C1 segment of cervical spinal cord (tissue), 14 donors: ENCODE data around the gene RPL11.
"Not testable (repeated sequence)": the region's sequence is repeated elsewhere in the genome, so short reads cannot be mapped to it uniquely, and the experiment has no call there.

Experiments used
- DNase-seq, 14 donors: peaks; one replicate each; lab custom pipeline; 2025; lab: John Stamatoyannopoulos, UW

The RPL11 gene

DNA sequence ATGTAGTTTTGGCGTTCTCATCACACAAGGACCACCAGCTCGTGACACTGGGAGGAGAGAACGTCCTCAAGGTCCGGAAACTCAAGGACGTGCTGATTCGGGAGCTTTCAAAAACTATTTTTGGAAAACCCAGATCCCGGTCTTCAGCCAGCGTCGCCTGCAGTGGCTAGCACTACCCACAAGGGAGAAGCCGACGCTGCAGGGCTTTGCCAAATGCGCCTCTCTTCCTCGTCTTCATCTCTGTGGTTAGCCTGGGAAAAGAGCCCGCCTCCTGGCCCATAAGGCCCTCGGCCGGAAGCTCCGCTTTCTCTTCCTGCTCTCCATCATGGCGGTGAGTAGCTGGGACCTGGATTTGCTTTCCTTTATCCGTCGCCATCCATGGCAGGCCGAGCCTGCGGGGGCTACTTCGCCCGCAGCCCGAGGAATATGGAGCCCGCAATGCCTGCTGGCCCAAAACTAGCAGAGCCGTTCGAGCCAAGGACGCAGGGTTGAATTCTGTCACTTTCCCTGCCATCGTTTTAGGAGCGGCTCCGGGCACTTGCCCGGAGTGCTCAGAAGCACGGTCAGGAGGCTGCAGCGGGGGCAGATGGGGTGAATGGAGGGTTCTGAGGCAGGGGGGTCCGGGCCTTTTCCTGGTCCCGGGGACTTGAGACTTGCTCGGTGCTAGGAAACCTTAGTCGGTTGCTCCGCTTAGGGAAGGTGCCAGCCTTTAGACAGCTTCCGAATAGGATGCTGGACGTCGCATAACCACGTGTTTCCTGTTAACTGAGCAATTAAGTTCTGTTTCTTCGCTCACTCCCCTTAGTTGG, at the start of gene RPL11:
Gene RPL11, plus strand, starts transcription at position 308 of the 809 bp plus-strand sequence. Its CDS starts 18 bp downstream, at position 326.
- DNase-seq: peak; percentile 34 to 94 (median 90)

DNA sequence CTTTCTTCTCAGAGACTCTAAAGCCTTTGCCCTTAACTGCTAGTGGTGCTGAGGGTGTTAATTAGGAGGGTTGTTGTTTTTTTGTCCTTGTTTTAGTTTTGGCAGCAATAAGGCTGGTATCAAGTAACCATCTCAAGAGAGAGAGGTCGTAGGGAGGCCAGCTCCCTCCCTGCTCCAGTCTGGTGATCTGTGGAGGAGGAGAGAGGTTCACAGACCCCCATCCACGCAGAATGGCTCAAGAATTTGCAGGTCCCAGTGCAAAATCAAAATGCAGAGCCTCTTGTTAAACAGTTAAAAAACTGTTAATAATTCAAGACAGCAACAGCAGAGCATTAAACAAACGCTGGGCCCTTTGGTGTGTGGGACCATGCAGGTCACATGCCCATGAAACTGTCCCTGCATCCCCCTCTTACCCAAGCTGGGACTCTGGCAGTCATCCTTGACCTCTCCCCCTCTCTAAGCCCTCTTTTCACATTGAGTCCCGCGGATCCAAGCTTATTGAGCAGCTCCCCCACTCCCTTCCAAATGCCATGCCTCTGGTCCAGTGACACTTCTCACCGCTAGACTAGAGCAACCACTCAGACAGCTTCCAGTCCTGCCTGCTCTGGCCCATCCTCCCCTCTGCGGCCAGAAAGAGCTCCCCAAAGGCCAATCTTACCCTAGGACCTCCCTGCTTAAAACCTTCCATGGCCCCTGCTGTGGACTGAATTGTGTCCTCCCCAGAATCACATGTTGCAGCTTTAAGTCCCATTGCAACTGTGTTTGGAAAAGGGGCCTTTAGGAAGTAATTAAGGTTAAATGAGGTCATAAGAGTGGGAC, 47.7 kb upstream of the RPL11 start:
- DNase-seq: no peak

DNA sequence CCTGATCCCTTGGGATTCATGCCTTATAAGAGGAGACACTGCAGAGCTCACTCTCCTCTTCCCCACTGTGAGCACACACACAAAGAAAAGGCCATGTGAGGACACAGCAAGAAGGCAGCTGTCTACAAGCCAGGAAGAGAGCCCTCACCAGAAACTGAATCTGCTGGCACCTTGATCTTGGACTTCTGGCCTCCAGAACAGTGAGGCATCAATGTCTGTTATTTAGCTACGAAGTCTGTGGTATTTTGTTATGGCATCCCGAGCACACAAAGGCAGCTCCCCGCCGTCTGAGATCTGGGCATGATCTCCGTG, 47.1 kb upstream of the RPL11 start:
- DNase-seq: no peak

- no peak for DNase-seq
Measured at GRCh38 chr1:23645338-23645737, 46.3 kb upstream of the RPL11 start.

DNA sequence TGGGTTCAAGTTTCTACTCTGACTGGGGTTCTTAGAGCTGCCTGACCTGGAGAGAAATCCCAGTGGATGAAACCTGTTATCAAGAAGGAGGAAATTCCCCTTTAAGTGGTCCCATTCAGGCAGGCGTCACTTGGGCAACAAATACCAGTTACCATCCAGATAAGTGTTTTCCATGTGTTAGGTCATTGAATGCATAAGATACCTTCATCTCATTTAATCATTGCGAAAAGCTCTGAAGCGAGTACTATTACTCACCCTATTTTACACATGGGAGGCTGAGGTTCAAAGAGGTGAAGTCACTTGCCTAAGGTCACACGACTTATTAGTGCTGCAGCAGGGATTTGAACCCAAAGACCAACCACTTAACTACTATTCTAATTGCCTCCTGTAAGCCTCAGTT, 45.5 kb upstream of the RPL11 start:
- no peak for DNase-seq

GRCh38 chr1:23646541-23646940, 45.1 kb upstream of the RPL11 start:
- no peak for DNase-seq

GRCh38 chr1:23648576-23648975, 43.0 kb upstream of the RPL11 start:
- DNase-seq: no peak

DNA sequence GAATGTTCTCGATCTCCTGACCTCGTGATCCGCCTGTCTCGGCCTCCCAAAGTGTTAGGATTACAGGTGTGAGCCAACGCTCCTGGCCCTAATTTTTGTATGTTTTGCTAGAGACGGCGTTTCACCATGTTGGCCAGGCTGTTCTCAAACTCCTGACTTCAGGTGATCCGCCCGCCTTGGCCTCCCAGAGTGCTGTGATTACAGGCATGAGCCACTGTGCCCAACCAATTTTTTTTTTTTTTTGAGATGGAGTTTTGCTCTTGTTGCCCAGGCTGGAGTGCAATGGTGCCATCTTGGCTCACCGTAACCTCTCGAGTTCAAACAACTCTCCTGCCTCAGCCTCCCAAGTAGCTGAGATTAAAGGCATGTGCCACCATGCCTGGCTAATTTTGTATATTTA, 42.4 kb upstream of the RPL11 start:
- DNase-seq: not testable (repeated sequence)

DNA sequence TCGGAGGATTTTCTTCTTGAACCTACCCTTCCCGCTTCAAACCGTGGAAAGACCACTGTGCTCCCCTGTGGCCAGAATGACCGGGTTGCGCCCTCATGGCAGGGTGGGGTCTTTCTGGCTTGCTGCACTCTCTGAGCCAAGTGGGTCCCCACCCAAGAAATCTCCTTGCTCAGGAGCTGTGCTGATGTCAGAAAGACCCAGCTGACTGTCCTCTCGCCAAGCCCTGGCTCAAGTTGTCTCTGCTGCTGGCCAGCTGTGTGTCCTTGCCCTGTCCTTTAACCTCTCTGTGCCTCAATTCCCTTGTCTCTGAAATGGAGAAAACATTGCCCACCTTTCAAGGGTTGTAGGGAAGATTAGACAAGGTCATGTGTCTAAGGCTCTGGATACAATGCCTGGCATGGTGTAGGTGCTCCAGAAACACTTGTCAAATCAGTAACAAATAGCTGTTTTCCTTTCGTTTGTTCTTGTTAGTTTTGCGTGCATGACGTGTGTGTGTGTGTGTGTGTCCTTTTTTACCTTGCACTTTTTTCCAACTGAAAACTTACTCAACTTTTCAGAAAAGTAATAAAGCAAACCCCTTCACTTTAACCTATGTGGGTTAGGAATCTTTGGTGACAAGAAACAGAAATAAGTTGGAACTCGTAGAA, 41.1 kb upstream of the RPL11 start:
- DNase-seq: no peak

DNA sequence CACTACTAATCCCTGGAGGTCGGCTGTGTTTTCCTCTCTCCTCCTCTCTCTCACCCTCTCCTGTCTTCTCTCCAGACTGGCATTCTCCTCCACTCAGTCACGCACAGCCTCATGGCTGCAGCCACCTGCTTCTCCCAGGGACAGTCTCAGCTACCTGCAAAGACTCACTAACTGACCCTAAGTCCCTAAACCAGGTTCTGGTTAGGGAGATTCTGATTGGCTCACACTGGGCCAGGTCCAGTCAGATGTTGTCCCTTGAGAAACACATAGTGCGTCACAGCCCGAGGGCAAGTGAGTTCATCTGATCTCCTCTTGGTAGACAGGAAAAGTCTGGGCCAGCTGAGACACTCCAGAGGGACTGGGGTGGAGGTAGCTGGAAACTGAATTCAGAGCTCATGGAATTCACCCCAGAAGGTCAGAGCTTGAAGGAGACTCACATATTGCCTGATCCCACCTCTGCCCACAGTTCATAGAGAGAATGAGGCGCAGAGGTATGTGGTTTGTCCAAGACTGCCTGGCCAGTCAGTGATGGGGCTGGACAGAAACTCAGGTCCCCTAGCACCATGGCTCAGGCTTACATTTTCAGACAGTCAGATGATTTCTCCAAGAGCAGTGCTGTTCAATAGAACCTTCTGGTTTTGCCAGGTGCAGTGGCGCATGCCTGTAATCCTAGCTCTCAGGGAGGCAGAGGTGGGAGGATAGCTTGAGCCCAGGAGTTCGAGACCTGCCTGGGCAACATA, 40.4 kb upstream of the RPL11 start:
- no peak for DNase-seq

- DNase-seq: peak in 1 of 14 donors; percentile 1
Measured at GRCh38 chr1:23657659-23658275, 33.8 kb upstream of the RPL11 start.

DNA sequence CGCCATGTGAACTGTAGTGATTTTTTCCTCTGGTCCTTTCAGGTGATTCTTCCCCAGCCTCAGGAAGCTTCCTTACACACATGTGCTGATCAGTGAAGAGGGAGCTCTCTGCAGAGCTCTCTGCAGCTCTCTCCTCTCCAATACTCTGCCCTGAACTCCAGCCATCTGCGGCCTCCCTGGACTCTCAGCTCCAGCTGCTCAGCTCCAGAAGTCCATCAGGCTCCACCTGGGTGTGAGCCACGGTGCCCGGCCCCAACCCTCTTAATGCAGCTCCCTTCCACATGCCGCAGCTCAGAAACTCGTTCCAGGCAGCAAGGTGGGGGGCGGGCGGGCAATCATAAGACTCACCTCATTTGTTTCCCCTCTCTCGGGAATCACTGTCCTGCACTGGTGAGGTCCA, 30.9 kb upstream of the RPL11 start:
- DNase-seq: no peak

DNA sequence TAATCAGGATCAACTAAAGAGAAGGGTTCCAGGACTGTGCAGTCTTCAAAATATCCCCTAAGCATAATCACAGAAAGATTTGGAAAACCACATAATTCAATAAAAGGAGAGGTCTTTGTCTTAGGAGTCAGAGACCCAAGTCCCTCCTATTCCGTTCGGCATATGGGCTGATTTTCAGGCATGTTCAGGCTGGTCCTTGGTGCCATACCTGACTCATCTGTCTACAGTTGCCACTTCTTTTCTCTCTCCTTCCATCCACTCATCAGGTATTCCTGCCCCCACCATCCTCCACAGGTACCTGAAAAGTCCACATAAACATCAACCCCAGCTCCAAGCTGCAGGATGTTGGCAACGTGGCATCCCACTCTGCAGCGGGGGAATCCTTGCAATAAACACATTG, 29.7 kb upstream of the RPL11 start:
- no peak for DNase-seq

DNA sequence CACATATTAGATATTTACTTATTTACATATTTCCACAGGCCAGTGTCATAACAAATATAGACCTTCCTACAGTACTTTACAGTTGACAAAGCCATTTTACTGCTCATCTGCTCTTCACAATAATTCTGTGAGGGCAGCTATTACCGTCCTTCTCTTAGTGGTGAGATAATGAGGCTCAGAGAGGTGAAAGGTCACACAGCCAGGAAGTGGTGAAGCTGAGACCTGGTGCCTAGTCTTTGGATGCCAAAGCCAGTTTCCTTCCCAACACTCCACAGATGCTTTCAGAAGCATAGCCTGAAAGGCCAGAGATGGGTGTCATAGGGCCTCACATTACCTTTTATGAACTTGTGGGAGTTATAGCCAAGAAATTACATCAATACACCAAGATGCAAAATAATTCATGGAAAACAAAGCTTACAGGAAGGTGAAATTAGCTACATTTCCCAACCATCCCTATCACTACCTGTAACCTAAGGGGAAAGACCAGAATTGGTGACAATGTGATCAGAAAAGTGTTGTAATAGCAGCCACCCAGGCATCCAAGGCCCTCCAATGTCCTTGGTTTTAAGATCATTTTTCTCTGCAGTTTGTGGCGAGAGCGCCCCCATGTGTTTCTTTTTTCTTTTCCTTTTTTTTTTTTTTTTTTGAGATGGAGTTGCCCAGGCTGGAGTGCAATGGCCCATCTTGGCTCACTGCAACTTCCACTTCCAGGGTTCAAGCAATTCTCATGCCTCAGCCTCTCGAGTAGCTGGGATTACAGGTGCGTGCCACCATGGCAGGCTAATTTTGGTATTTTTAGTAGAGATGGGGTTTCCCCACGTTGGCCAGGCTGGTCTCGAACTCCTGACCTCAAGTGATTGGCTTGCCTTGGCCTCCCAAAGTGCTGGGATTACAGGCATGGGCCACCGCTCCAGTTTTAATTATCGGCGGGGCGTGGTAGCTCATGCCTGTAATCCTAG, 26.5 kb upstream of the RPL11 start:
- DNase-seq: no peak

DNA sequence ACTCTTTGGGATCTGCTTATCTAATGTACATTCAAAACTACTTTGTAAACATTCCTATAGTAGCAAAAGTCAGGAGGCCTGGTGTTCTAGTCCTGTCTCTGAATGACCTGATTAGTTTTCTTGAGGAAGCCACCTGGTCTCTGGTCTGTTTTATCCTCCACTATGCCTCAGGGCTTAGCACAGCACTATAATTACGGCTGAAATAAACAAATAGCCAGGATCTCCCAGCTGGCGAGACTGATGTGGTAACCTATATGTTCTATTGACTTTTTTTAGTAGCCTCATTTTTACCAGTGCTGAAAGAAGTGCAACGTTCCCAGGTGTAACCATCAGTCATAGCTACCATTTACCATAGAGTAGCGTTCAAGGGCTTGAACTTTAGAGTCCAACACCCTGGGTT, 24.2 kb upstream of the RPL11 start:
- DNase-seq: no peak

DNA sequence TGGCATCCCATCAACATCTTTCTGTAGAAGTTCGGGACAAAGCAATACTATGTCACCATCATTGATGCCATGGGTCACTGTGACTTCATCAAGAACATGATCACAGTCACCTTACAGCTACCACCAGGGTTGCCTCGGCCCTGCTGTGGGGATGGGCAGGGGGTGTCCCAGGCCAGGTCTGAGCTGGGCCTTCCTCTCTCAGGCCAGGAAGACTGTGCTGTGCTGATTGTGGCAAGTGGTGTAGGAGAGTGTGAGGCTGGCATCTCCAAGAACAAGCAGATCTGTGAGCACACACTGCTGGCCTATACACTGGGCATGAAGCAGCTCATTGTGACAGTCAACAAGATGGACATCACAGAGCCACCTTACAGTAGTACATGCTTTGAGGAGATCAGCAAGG, 20.9 kb upstream of the RPL11 start:
- DNase-seq: no peak

DNA sequence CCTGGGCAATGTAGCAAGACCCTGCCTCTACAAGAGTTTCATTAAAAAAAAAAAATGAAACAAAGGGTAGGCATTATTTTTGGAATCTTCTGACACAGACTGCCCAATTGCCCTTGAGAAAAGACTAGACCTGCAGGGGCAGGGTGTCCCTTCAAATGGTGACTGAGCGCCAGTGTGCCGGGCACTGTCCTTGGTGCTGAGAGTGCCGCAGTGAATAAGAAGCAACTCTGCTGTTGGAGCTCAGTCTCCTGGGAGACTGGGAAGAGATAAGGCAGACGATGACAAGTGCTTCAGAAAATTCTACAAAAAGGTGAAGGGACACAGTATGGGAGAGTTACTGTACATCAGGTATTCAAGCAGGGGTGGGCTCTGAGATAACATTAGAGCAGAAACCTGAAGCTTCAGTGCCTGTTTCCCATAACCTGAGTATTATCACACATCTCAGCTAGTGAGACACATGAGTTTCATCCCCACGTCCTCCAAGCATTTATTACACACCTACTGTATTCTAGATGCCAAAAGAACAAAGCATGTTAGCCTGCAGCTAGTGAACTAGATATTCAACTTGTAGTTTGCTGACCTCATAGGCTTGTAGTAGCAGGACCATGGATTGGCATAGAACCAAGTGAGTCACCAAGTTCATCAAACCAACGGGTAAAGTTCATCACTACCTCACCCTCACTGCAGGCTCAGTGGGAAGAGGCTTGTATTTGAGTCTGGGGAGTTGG, 18.4 kb upstream of the RPL11 start:
- no peak for DNase-seq

GRCh38 chr1:23679815-23680214, 11.8 kb upstream of the RPL11 start:
- DNase-seq: no peak

GRCh38 chr1:23682946-23683345, 8.7 kb upstream of the RPL11 start:
- DNase-seq: no peak

DNA sequence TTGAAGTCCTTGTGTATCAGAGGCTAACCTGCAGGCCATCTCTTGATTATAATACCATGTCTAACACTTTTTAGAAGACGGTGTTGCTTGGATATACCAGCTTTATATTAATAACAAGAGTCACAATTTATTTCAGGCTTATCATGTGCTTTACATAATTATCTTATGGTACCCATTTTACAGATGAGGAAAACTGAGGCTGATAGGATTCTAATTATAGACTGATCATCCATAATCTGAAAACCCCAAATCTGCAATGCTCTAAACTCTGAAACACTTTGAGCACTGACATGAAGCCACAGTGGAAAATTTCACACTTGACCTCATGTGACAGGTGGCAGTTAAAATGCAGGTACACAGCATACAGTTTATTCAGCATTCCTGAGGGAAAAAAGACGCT, 7.2 kb upstream of the RPL11 start:
- no peak for DNase-seq
